SK-N-DZ (cell line): ENCODE measurements around the gene TMED5.
"Not testable (repeated sequence)": the region's sequence is repeated elsewhere in the genome, so short reads cannot be mapped to it uniquely, and the experiment has no call there.

Experiments
- DNase-seq: peaks from one replicate; pipeline ENCODE4 v3.0.0-alpha.2; 2015; ENCODE audit warnings: low spot score

TMED5 gene

GRCh38 chr1:93172778-93173177 lies 7.4 kb downstream of the TMED5 start:
- no peak for DNase-seq

- no peak for DNase-seq
Observed at GRCh38 chr1:93171549-93172034, 8.6 kb downstream of the TMED5 start.

- DNase-seq: not testable (repeated sequence)
Observed at GRCh38 chr1:93170141-93170678, 10.0 kb downstream of the TMED5 start.

- DNase-seq: no peak
Observed at GRCh38 chr1:93167006-93167405, 13.2 kb downstream of the TMED5 start.

- DNase-seq: not testable (repeated sequence)
Observed at GRCh38 chr1:93165895-93166294, 14.3 kb downstream of the TMED5 start.

GRCh38 chr1:93164816-93165215 lies 15.4 kb downstream of the TMED5 start:
- no peak for DNase-seq

- not testable (repeated sequence) for DNase-seq
Observed at GRCh38 chr1:93163314-93163713, 16.9 kb downstream of the TMED5 start.

- no peak for DNase-seq
Observed at GRCh38 chr1:93159337-93159736, 20.9 kb downstream of the TMED5 start.

GRCh38 chr1:93155335-93155734 lies 24.9 kb downstream of the TMED5 start:
- no peak for DNase-seq

- no peak for DNase-seq
Observed at GRCh38 chr1:93154898-93155297, 25.3 kb downstream of the TMED5 start.

GRCh38 chr1:93152835-93153234 lies 27.4 kb downstream of the TMED5 start:
- DNase-seq: no peak

- DNase-seq: no peak
Observed at GRCh38 chr1:93151474-93151873, 28.7 kb downstream of the TMED5 start.

- no peak for DNase-seq
Observed at GRCh38 chr1:93150729-93151128, 29.5 kb downstream of the TMED5 start.

- no peak for DNase-seq
Observed at GRCh38 chr1:93148001-93148400, 32.2 kb downstream of the TMED5 start.

GRCh38 chr1:93143769-93144168 lies 36.4 kb downstream of the TMED5 start:
- no peak for DNase-seq

GRCh38 chr1:93143136-93143535 lies 37.1 kb downstream of the TMED5 start:
- no peak for DNase-seq

- DNase-seq: no peak
Observed at GRCh38 chr1:93142161-93142560, 38.1 kb downstream of the TMED5 start.

GRCh38 chr1:93140106-93140505 lies 40.1 kb downstream of the TMED5 start:
- no peak for DNase-seq

- DNase-seq: no peak
Observed at GRCh38 chr1:93137604-93138292, 42.5 kb downstream of the TMED5 start.

GRCh38 chr1:93136445-93136844 lies 43.8 kb downstream of the TMED5 start:
- no peak for DNase-seq

GRCh38 chr1:93132638-93133037 lies 47.6 kb downstream of the TMED5 start:
- no peak for DNase-seq

GRCh38 chr1:93129507-93130099 lies 50.6 kb downstream of the TMED5 start:
- DNase-seq: no peak
